ENCODE data around the gene AGAP4. TPM values are rescaled to one million over a fixed set of nuclear protein-coding genes. Genes with fewer than 3 reads are reported as not detected.
"Not testable (repeated sequence)": the region's sequence is repeated elsewhere in the genome, so short reads cannot be mapped to it uniquely, and the experiment has no call there.

AGAP4 gene
- total and polyA plus RNA-seq, 2 donors (not counting 1 experiment from before 2014, with no cell fraction given) = 23.8 to 35.4 TPM

GRCh38 chr10:45789991-45790390 is 57.3 kb downstream of the AGAP4 start:
- H3K27ac Mint-ChIP-seq; H3K9me3 Mint-ChIP-seq (ENCODE audit: insufficient read depth); DNase-seq; H3K79me2 ChIP-seq (ENCODE audit: control insufficient read depth, insufficient read depth, low read length); intact Hi-C loops (cut with micrococcal nuclease); H3K27me3 Mint-ChIP-seq; H3K4me1 Mint-ChIP-seq; H3K27me3 ChIP-seq (replicated peaks in 1 of 4; ENCODE audit: control extremely low read depth in 1 of 4, control insufficient read depth in 3 of 4, insufficient read depth in 4 of 4, low read length in 3 of 4); ATAC-seq (ENCODE audit: low read depth); H3K4me2 ChIP-seq (replicated peaks; ENCODE audit: low read depth, low read length, poor library complexity, severe bottlenecking); H2AFZ ChIP-seq (ENCODE audit: insufficient read depth, low read depth, low read length, poor library complexity, severe bottlenecking); H3K4me3 Mint-ChIP-seq; H3K36me3 ChIP-seq (replicated peaks in 1 of 2; ENCODE audit: control extremely low read depth in 1 of 2, control insufficient read depth in 1 of 2, extremely low read depth in 1 of 2, insufficient read depth in 2 of 2, low read length in 1 of 2); H3K27ac ChIP-seq (ENCODE audit: low read length in 2 of 2); H3K9me3 ChIP-seq (ENCODE audit: control extremely low read depth in 1 of 3, control insufficient read depth in 2 of 3, insufficient read depth in 1 of 3, low read length in 2 of 3); H4K20me1 ChIP-seq (ENCODE audit: control insufficient read depth, insufficient read depth, low read length, poor library complexity, severe bottlenecking); POLR2A ChIA-PET; H3K9ac ChIP-seq (ENCODE audit: low read length); H3K4me1 ChIP-seq (ENCODE audit: control insufficient read depth in 2 of 2, insufficient read depth in 2 of 2, low read length in 2 of 2); CTCF ChIA-PET; H3K4me3 ChIP-seq (ENCODE audit: control extremely low read depth in 1 of 5, extremely low read depth in 1 of 5, insufficient read depth in 1 of 5, low read depth in 2 of 5, low read length in 4 of 5): not testable (repeated sequence)
- 95% methylated on average over 7 of the region's 8 CpGs for WGBS (ENCODE audit: insufficient coverage)

GRCh38 chr10:45787212-45787741 is 60.0 kb downstream of the AGAP4 start:
- CTCF ChIA-PET = not testable (repeated sequence)

GRCh38 chr10:45786217-45786616 is 61.1 kb downstream of the AGAP4 start:
- H4K20me1 ChIP-seq (ENCODE audit: control insufficient read depth, insufficient read depth, low read length, poor library complexity, severe bottlenecking); CTCF ChIA-PET; H3K27ac Mint-ChIP-seq; ATAC-seq (ENCODE audit: low read depth); H3K9me3 Mint-ChIP-seq (ENCODE audit: insufficient read depth); H3K4me1 Mint-ChIP-seq; H2AFZ ChIP-seq (ENCODE audit: insufficient read depth, low read depth, low read length, poor library complexity, severe bottlenecking); intact Hi-C loops (cut with micrococcal nuclease); H3K27me3 Mint-ChIP-seq; H3K36me3 ChIP-seq (replicated peaks in 1 of 2; ENCODE audit: control extremely low read depth in 1 of 2, control insufficient read depth in 1 of 2, extremely low read depth in 1 of 2, insufficient read depth in 2 of 2, low read length in 1 of 2); H3K4me1 ChIP-seq (ENCODE audit: control insufficient read depth in 2 of 2, insufficient read depth in 2 of 2, low read length in 2 of 2); H3K9me3 ChIP-seq (ENCODE audit: control extremely low read depth in 1 of 3, control insufficient read depth in 2 of 3, insufficient read depth in 1 of 3, low read length in 2 of 3); POLR2A ChIA-PET; H3K4me3 ChIP-seq (ENCODE audit: control extremely low read depth in 1 of 5, extremely low read depth in 1 of 5, insufficient read depth in 1 of 5, low read depth in 2 of 5, low read length in 4 of 5); H3K4me3 Mint-ChIP-seq; H3K4me2 ChIP-seq (replicated peaks; ENCODE audit: low read depth, low read length, poor library complexity, severe bottlenecking); H3K9ac ChIP-seq (ENCODE audit: low read length); H3K79me2 ChIP-seq (ENCODE audit: control insufficient read depth, insufficient read depth, low read length); H3K27me3 ChIP-seq (replicated peaks in 1 of 4; ENCODE audit: control extremely low read depth in 1 of 4, control insufficient read depth in 3 of 4, insufficient read depth in 4 of 4, low read length in 3 of 4); DNase-seq; H3K27ac ChIP-seq (ENCODE audit: low read length in 2 of 2): not testable (repeated sequence)
- WGBS (ENCODE audit: insufficient coverage) = no CpG with 5 or more reads among the region's 1 CpG

More at GRCh38 chr10:45787212-45787741, 60.0 kb downstream of the AGAP4 start:
- H3K9ac ChIP-seq (ENCODE audit: low read length); H3K4me3 Mint-ChIP-seq; H3K36me3 ChIP-seq (replicated peaks in 1 of 2; ENCODE audit: control extremely low read depth in 1 of 2, control insufficient read depth in 1 of 2, extremely low read depth in 1 of 2, insufficient read depth in 2 of 2, low read length in 1 of 2); H3K27me3 ChIP-seq (replicated peaks in 1 of 4; ENCODE audit: control extremely low read depth in 1 of 4, control insufficient read depth in 3 of 4, insufficient read depth in 4 of 4, low read length in 3 of 4); H3K4me2 ChIP-seq (replicated peaks; ENCODE audit: low read depth, low read length, poor library complexity, severe bottlenecking); H3K79me2 ChIP-seq (ENCODE audit: control insufficient read depth, insufficient read depth, low read length); H3K4me3 ChIP-seq (ENCODE audit: control extremely low read depth in 1 of 5, extremely low read depth in 1 of 5, insufficient read depth in 1 of 5, low read depth in 2 of 5, low read length in 4 of 5); H3K27me3 Mint-ChIP-seq; DNase-seq; H3K27ac Mint-ChIP-seq; H3K9me3 ChIP-seq (ENCODE audit: control extremely low read depth in 1 of 3, control insufficient read depth in 2 of 3, insufficient read depth in 1 of 3, low read length in 2 of 3); H3K4me1 Mint-ChIP-seq; H3K4me1 ChIP-seq (ENCODE audit: control insufficient read depth in 2 of 2, insufficient read depth in 2 of 2, low read length in 2 of 2); intact Hi-C loops (cut with micrococcal nuclease); H2AFZ ChIP-seq (ENCODE audit: insufficient read depth, low read depth, low read length, poor library complexity, severe bottlenecking); H3K27ac ChIP-seq (ENCODE audit: low read length in 2 of 2); H4K20me1 ChIP-seq (ENCODE audit: control insufficient read depth, insufficient read depth, low read length, poor library complexity, severe bottlenecking); POLR2A ChIA-PET; ATAC-seq (ENCODE audit: low read depth); H3K9me3 Mint-ChIP-seq (ENCODE audit: insufficient read depth): not testable (repeated sequence)
- WGBS (ENCODE audit: insufficient coverage) = no CpG with 5 or more reads among the region's 5 CpGs

Small RNA genes within 50 kb of the gene (small RNA-seq; reads per million reads assigned to genes)
- not detected for gene AC012044.1 (ENCODE audit: insufficient read length, low read depth, low replicate concordance)
- not detected for gene RNA5SP310 (ENCODE audit: insufficient read length, low read depth, low replicate concordance)

Other genes starting within 250 kb of the AGAP4 start
- 23.4 and 25.1 TPM in 2 replicates for gene ZFAND4, start 174.7 kb downstream of the AGAP4 start, total RNA-seq
- gene ZFAND4, start 174.7 kb downstream of the AGAP4 start, polyA plus RNA-seq = 7.9 and 10.9 TPM in 2 replicates
- gene WASHC2C, start 120.2 kb downstream of the AGAP4 start, total RNA-seq = 75.7 and 83.3 TPM in 2 replicates
- gene WASHC2C, start 120.2 kb downstream of the AGAP4 start, polyA plus RNA-seq = 32.5 and 34.9 TPM in 2 replicates
- gene TIMM23, start 125.0 kb upstream of the AGAP4 start, total RNA-seq = 26.1 and 28.3 TPM in 2 replicates
- gene TIMM23, start 125.0 kb upstream of the AGAP4 start, polyA plus RNA-seq = 21.1 and 21.8 TPM in 2 replicates
- 69.7 and 71.2 TPM in 2 replicates for gene NCOA4, start 183.1 kb upstream of the AGAP4 start, total RNA-seq
- gene NCOA4, start 183.1 kb upstream of the AGAP4 start, polyA plus RNA-seq = 22.7 and 27.1 TPM in 2 replicates
- gene MSMB, start 198.8 kb upstream of the AGAP4 start, total RNA-seq = not detected in 2 replicates
- not detected in 2 replicates for gene MSMB, start 198.8 kb upstream of the AGAP4 start, polyA plus RNA-seq

All from B cell (primary cell).